Suprapubic skin (tissue), 4 donors: ENCODE data around the gene IL17B. TPM values are rescaled to one million over a fixed set of nuclear protein-coding genes. Genes with fewer than 3 reads are reported as not detected.

Experiments used
- DNase-seq, 2 donors: peaks; one replicate each; pipeline ENCODE4 v3.0.0-alpha.2; 2019; ENCODE audit warnings: low spot score in 2 of 2
- H3K27ac ChIP-seq: fragments of 200-600 bp; sonication (generic); one replicate; pipeline ENCODE4 v1.5.1; 2019
- H3K27me3 ChIP-seq: fragments of 200-600 bp; sonication (generic); one replicate; pipeline ENCODE4 v1.5.1; 2019
- H3K36me3 ChIP-seq: fragments of 200-600 bp; sonication (generic); one replicate; pipeline ENCODE4 v1.5.1; 2019
- H3K4me1 ChIP-seq: fragments of 200-600 bp; sonication (generic); one replicate; pipeline ENCODE4 v1.5.1; 2019
- H3K4me3 ChIP-seq: fragments of 200-600 bp; sonication (generic); one replicate; pipeline ENCODE4 v1.5.1; 2019; ENCODE audit warnings: mild to moderate bottlenecking
- H3K9me3 ChIP-seq: fragments of 200-600 bp; sonication (generic); one replicate; pipeline ENCODE4 v1.5.1; 2019
- CTCF ChIP-seq, 2 donors: fragments of 200-600 bp in 1 of 2; fragments of 450-650 bp in 1 of 2; sonication (generic) in 1 of 2; IDR thresholded peaks; one replicate each; pipeline ENCODE4 v1.5.1; 2016 to 2019; ENCODE audit warnings: antibody characterized with exemption in 2 of 2, mild to moderate bottlenecking in 1 of 2, moderate library complexity in 1 of 2
- EP300 ChIP-seq: sonication (generic); formaldehyde crosslinking; IDR thresholded peaks from one replicate; pipeline ENCODE4 v1.6.1; 2017; ENCODE audit warnings: antibody characterized with exemption
- POLR2A ChIP-seq, 2 donors: fragments of 450-650 bp; IDR thresholded peaks; one replicate each; pipeline ENCODE4 v1.6.1; 2017; ENCODE audit warnings: antibody characterized with exemption in 2 of 2, mild to moderate bottlenecking in 2 of 2, moderate library complexity in 2 of 2
- POLR2AphosphoS5 ChIP-seq, 3 donors: sonication (generic); formaldehyde crosslinking; IDR thresholded peaks; one replicate each; pipeline ENCODE4 v1.6.1; 2017; ENCODE audit warnings: antibody characterized with exemption in 3 of 3
- whole genome bisulfite sequencing: methylation state at CpG from one replicate; pipeline ENCODE4 v1.1.5; 2018; 5-methylcytosine and 5-hydroxymethylcytosine counted together
- total RNA-seq, 4 donors: library from RNA; depleted of rRNA; stranded (reverse); fragments of >200 nt; gene quantifications; one replicate each; pipeline ENCODE4 v1.1.0, GENCODE V29; 2016

The IL17B gene
- total RNA-seq, 4 donors from 2014 or later = not detected

GRCh38 chr5:149410071-149410470 is 31.0 kb upstream of the IL17B start:
- Histone ChIP-seq H3K4me3 (peak overlapping the region; percentile 42), H3K27ac (peak overlapping the region; percentile 31), H3K27me3 (no peaks in the 10 kb centered on the region), H3K36me3 (no peaks in the 10 kb centered on the region), H3K4me1 (peaks cover 9% of the 10 kb centered on the region), H3K9me3 (no peaks in the 10 kb centered on the region)
- no peak for DNase-seq
- no peak for TF ChIP-seq POLR2AphosphoS5 (IDR thresholded peaks at IDR 0.05)
- no peak for TF ChIP-seq CTCF (IDR thresholded peaks at IDR 0.05)
- no peak for TF ChIP-seq POLR2A (IDR thresholded peaks at IDR 0.05)
- TF ChIP-seq EP300 = no peak
- 87% methylated on average over 2 of the region's 7 CpGs for WGBS

GRCh38 chr5:149409268-149409948 is 30.3 kb upstream of the IL17B start:
- 97% methylated on average over 6 of the region's 6 CpGs for WGBS
- Histone ChIP-seq H3K4me1 (peaks cover 9% of the 10 kb centered on the region), H3K27ac (peak overlapping the region; percentile 69), H3K4me3 (peak overlapping the region; percentile 42), H3K9me3 (no peaks in the 10 kb centered on the region), H3K27me3 (no peaks in the 10 kb centered on the region), H3K36me3 (no peaks in the 10 kb centered on the region)
- no peak for DNase-seq
- TF ChIP-seq POLR2A (IDR thresholded peaks at IDR 0.05) (no peak), CTCF (IDR thresholded peaks at IDR 0.05) (no peak), EP300 (no peak), POLR2AphosphoS5 (IDR thresholded peaks at IDR 0.05) (no peak)

GRCh38 chr5:149408252-149409099 is 29.4 kb upstream of the IL17B start:
- 88% methylated on average over 12 of the region's 12 CpGs for WGBS
- no peak for DNase-seq

GRCh38 chr5:149407323-149408251 is 28.5 kb upstream of the IL17B start:
- Histone ChIP-seq H3K36me3 (no peaks in the 10 kb centered on the region), H3K27ac (peak overlapping the region; percentile 69), H3K27me3 (no peaks in the 10 kb centered on the region), H3K9me3 (no peaks in the 10 kb centered on the region), H3K4me1 (peaks cover 9% of the 10 kb centered on the region), H3K4me3 (peak overlapping the region; percentile 42)
- TF ChIP-seq POLR2AphosphoS5 (IDR thresholded peaks at IDR 0.05) (no peak), CTCF (IDR thresholded peaks at IDR 0.05) (no peak), POLR2A (IDR thresholded peaks at IDR 0.05) (no peak), EP300 (no peak)
- no peak for DNase-seq
- WGBS = 65% methylated on average over 8 of the region's 11 CpGs

More at GRCh38 chr5:149408252-149409099, 29.4 kb upstream of the IL17B start:
- H3K4me1 ChIP-seq = peaks cover 9% of the 10 kb centered on the region
- no peaks in the 10 kb centered on the region for H3K27me3 ChIP-seq
- peak overlapping the region; percentile 42 for H3K4me3 ChIP-seq
- TF ChIP-seq CTCF (IDR thresholded peaks at IDR 0.05) = no peak
- no peak for TF ChIP-seq POLR2AphosphoS5 (IDR thresholded peaks at IDR 0.05)
- no peak for TF ChIP-seq EP300
- no peak for TF ChIP-seq POLR2A (IDR thresholded peaks at IDR 0.05)
- peak overlapping the region; percentile 69 for H3K27ac ChIP-seq
- no peaks in the 10 kb centered on the region for H3K36me3 ChIP-seq
- H3K9me3 ChIP-seq = no peaks in the 10 kb centered on the region
